ENCODE measurements around the gene C20orf204. TPM values are rescaled to one million over a fixed set of nuclear protein-coding genes. Genes with fewer than 3 reads are reported as not detected.

C20orf204 gene
- total and polyA plus RNA-seq, 10 of the 15 experiments (the other 5 are each of a cell fraction or from before 2014, with no cell fraction given), result 0.24 to 56.0 (median 12.4) TPM

DNA sequence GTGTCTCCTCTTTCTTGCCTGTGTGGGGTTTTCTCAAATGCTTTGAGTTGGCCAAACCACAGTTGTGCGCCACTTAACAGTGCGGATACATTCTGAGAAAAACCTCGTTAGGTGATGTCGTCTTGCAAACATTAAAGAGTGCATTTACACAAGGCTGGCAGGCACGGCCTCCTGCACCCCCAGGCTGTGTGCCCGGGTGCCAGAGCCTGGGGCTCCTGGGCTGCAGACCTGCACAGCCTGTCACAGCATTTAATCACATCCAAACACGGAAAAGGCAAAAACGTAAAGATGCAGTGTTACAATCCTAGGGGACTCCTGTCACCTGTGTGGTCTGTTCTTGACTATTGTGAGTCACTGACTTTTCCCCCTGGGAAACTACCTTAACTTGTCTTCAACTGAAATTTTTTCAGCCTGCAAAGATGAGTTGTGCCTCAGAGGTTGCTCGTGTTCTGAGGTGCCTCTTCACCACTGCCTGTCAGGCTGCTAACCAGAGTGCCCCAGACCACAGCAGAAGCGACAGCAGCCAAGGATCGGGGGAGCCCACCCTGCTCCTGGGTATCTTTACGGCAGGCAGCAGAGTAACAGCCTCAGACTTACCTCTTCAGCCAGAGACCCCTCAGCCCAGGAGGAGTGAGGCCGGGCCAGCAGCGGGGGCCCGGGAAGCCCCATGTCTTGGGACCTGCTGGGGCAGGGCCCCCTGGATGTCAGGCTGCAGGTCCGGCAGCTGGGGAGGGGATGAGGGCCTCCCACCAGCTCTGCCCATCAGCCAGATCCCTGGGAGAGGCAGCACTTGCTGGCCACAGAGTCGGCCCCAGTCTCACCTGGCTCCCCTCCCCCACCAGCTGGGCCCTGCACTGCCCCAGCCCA lies 683 bp upstream of the C20orf204 start:
- ChIA-PET POLR2A (interaction anchor here (0.6 to 7.2 kb wide), 5 partner anchors 10 to 54 kb away, joined by 3 to 63 read pairs (median 4); partner anchors contain the start of genes PRPF6 and SAMD10), RAD21 (ENCODE audit: unreplicated experiment) (interaction anchor here (7.1 kb wide), 1 partner anchor 54 kb away, joined by 92 read pairs; the partner anchor contains the start of genes PRPF6 and SAMD10), CTCF (interaction anchor here (0.8 to 7.2 kb wide), 4 partner anchors 21 to 87 kb away, joined by 3 to 67 read pairs (median 4); partner anchors contain the start of genes PRPF6 and SAMD10), SMC1A (ENCODE audit: uncharacterized antibody, unreplicated experiment) (interaction anchor here (0.6 to 6.1 kb wide), 5 partner anchors 22 to 54 kb away, joined by 3 to 52 read pairs (median 3); partner anchors contain the start of genes PRPF6 and SAMD10)
- H3K4me3 ChIP-seq, result no peak overlapping the region
- FAIRE-seq, result peak; percentile 71
- H3K9me3 ChIP-seq (replicated peaks; ENCODE audit: control insufficient read depth, insufficient read depth, low read length), result no peaks in the 10 kb centered on the region
- H3K4me1 ChIP-seq (ENCODE audit: control insufficient read depth, insufficient read depth, low read length), result peaks cover 45% of the 10 kb centered on the region
- 13% methylated on average over 17 of the region's 17 CpGs for WGBS (ENCODE audit: insufficient coverage, insufficient replicate concordance, low lambda C conversion rate, missing lambda C conversion rate)
- no peaks in the 10 kb centered on the region for H4K20me1 ChIP-seq (ENCODE audit: control insufficient read depth, insufficient read depth)
- H3K9ac ChIP-seq (ENCODE audit: control insufficient read depth, insufficient read depth, low read length), result peak overlapping the region; percentile 64
- in situ Hi-C loops (cut with MboI), result no loop called here
- no peak overlapping the region for H2AFZ ChIP-seq (ENCODE audit: control insufficient read depth, low read depth, low read length)
- DNase-seq (ENCODE audit: low read depth, low spot score), result peak; percentile 59
- H3K27ac ChIP-seq (ENCODE audit: control insufficient read depth, insufficient read depth), result peak overlapping the region; percentile 77
- H3K4me2 ChIP-seq (ENCODE audit: control insufficient read depth, insufficient read depth), result peak overlapping the region; percentile 35
- ATAC-seq, result peak; percentile 28
- peaks cover 13 to 20% of the 10 kb centered on the region in 2 experiments; a peak in 3 of 4 replicates for H3K36me3 ChIP-seq (ENCODE audit: control insufficient read depth in 2 of 2, insufficient read depth in 2 of 2, low read length in 1 of 2)
- TSS peak; percentile 47 for BruUV-seq (replicated peaks)
- intact Hi-C loops (cut with micrococcal nuclease; ENCODE audit: unreplicated experiment), result no loop called here
- H3K27me3 ChIP-seq (replicated peaks in 1 of 2; ENCODE audit: control insufficient read depth in 2 of 2, insufficient read depth in 2 of 2, low read length in 1 of 2), result no peaks in the 10 kb centered on the region
- peaks cover 4% of the 10 kb centered on the region for H3K79me2 ChIP-seq (ENCODE audit: control insufficient read depth, insufficient read depth, low read length)
- peak; percentile 47; the same call in 1 of the 2 replicates for TF ChIP-seq CHD2 (IDR thresholded peaks at IDR 0.05; ENCODE audit: borderline replicate concordance, low read depth, low read length)
- peak; percentile 65 for TF ChIP-seq GATAD2B (conservative IDR thresholded peaks at IDR 0.05; ENCODE audit: low read depth)
- TF ChIP-seq POLR2A (IDR thresholded peaks at IDR 0.05; ENCODE audit: low read depth, low read length), result peak; percentile 53
- TF ChIP-seq BMI1 (IDR thresholded peaks at IDR 0.05; ENCODE audit: borderline replicate concordance), result no peak; the same call in 1 of the 2 replicates
- peak; percentile 15; the same call in 1 of the 2 replicates for TF ChIP-seq BCL11A (IDR thresholded peaks at IDR 0.05; ENCODE audit: low read depth, low read length)
- no peak for TF ChIP-seq FOS (IDR thresholded peaks at IDR 0.05; ENCODE audit: borderline replicate concordance, extremely low read depth, insufficient read length)
- no peak for TF ChIP-seq FOXK2 (IDR thresholded peaks at IDR 0.05)
- TF ChIP-seq CBX5 (IDR thresholded peaks at IDR 0.05; ENCODE audit: low read depth), result no peak
- TF ChIP-seq NFYA (IDR thresholded peaks at IDR 0.05; ENCODE audit: borderline replicate concordance, low read depth, low read length), result no peak
- TF ChIP-seq, protein P1, sequence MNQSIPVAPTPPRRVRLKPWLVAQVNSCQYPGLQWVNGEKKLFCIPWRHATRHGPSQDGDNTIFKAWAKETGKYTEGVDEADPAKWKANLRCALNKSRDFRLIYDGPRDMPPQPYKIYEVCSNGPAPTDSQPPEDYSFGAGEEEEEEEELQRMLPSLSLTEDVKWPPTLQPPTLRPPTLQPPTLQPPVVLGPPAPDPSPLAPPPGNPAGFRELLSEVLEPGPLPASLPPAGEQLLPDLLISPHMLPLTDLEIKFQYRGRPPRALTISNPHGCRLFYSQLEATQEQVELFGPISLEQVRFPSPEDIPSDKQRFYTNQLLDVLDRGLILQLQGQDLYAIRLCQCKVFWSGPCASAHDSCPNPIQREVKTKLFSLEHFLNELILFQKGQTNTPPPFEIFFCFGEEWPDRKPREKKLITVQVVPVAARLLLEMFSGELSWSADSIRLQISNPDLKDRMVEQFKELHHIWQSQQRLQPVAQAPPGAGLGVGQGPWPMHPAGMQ (IDR thresholded peaks at IDR 0.05; ENCODE audit: borderline replicate concordance), result no peak
- TF ChIP-seq TAF1 (IDR thresholded peaks at IDR 0.05; ENCODE audit: borderline replicate concordance, low read depth, low read length), result peak; percentile 55; the same call in 1 of the 2 replicates
- TF ChIP-seq WRNIP1 (IDR thresholded peaks at IDR 0.05; ENCODE audit: borderline replicate concordance, low read depth, low read length), result no peak
- no peak for TF ChIP-seq RBBP5 (conservative IDR thresholded peaks at IDR 0.05)
- TF ChIP-seq KDM1A (IDR thresholded peaks at IDR 0.05; ENCODE audit: borderline replicate concordance), result no peak
- no peak for TF ChIP-seq ESRRA (IDR thresholded peaks at IDR 0.05; ENCODE audit: low read length)
- TF ChIP-seq TCF12 (IDR thresholded peaks at IDR 0.05; ENCODE audit: low read depth, low read length), result peak; percentile 10; the same call in 1 of the 2 replicates
- TF ChIP-seq ZNF622 (IDR thresholded peaks at IDR 0.05), result no peak
- 0 out of 3 replicates have a peak, but pooled peaks of 1 of the 2 experiments have one; percentile 23 for TF ChIP-seq EGR1 (IDR thresholded peaks at IDR 0.05; ENCODE audit: borderline replicate concordance in 1 of 2, low read depth in 2 of 2, low read length in 2 of 2)
- no peak for TF ChIP-seq HDAC2 (IDR thresholded peaks at IDR 0.05)
- no peak for TF ChIP-seq ASH2L (IDR thresholded peaks at IDR 0.05; ENCODE audit: borderline replicate concordance, low read depth)
- no peak for TF ChIP-seq YY1 (IDR thresholded peaks at IDR 0.05; ENCODE audit: low read depth, low read length)
- no peak for TF ChIP-seq PML (IDR thresholded peaks at IDR 0.05; ENCODE audit: low read length)
- TF ChIP-seq MTA3 (IDR thresholded peaks at IDR 0.05; ENCODE audit: borderline replicate concordance, low read length), result no peak
- TF ChIP-seq ZNF274 (IDR thresholded peaks at IDR 0.05; ENCODE audit: insufficient read depth, insufficient read length), result no peak
- TF ChIP-seq TCF7 (IDR thresholded peaks at IDR 0.05; ENCODE audit: borderline replicate concordance), result no peak; the same call in 1 of the 2 replicates

Data from GM12878 (cell line).